ENCODE results near the gene ANXA1. TPM values are rescaled to one million over a fixed set of nuclear protein-coding genes. Genes with fewer than 3 reads are reported as not detected.
A peak's percentile ranks its signal among the peaks of the same experiment; 100 is the strongest.

The ANXA1 gene
- total and polyA plus RNA-seq, 4 donors = 55.9 to 225 (median 129) TPM

DNA sequence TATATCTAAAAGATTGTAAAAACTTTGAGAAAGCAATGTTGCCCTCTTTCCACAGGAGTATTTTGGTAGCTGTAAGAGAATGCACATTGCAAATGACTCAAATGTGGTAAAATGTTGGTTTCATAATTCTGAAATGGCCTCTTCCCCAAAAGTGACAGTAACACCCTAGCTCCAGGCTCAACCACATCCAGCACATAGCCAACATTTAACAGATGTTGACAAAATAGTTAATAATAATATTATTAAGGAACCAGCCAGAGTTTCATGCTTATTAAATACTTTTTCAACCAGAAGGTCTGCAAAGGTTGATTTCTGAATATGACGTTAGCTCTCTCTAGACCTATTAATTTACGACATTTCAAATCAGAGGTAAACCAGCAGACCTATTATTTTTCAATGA, 1.3 kb downstream of the ANXA1 start:
- H3K4me1 ChIP-seq (ENCODE audit: control insufficient read depth, insufficient read depth, low read length) = no peaks in the 10 kb centered on the region

DNA sequence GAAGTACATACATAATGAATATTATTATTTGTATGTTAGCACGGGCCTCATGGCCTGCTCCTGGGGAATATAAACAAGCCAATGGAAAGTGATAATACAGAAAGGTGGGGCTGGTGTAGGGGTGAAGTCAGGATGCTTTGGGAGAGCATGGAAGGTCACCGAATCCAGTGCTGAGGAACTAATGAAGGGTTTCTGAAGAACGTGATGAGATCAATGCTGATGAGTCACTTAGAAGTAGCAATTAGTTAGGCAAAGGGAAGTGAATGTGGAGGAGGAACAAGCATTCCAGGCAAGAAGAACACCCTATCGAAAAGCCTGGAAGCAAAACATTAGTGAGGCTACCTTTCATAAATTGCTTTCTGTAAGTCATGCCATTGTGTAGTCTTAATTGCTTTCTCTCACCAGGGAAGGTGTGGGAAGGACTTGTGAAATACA, 2.1 kb downstream of the ANXA1 start:
- H3K27ac ChIP-seq (ENCODE audit: low read depth, low read length) = no peak overlapping the region
- H3K9me3 ChIP-seq (ENCODE audit: control insufficient read depth, insufficient read depth, low read length) = no peaks in the 10 kb centered on the region
- no peak overlapping the region for H3K4me3 ChIP-seq (ENCODE audit: low read depth, low read length)
- H3K4me1 ChIP-seq (ENCODE audit: control insufficient read depth, insufficient read depth, low read length) = no peaks in the 10 kb centered on the region
- H3K36me3 ChIP-seq (ENCODE audit: control insufficient read depth, insufficient read depth, low read length) = no peaks in the 10 kb centered on the region
- DNase-seq (ENCODE audit: low read depth in 4 of 6, low spot score in 6 of 6) = no peak
- 71% methylated on average over 3 of the region's 4 CpGs for WGBS (ENCODE audit: insufficient coverage)
- H3K27me3 ChIP-seq (ENCODE audit: control insufficient read depth, insufficient read depth, low read length) = no peaks in the 10 kb centered on the region

More for the DNA sequence above, 1.3 kb downstream of the ANXA1 start:
- DNase-seq (ENCODE audit: low read depth in 4 of 6, low spot score in 6 of 6) = no peak
- peak overlapping the region; percentile 46 for H3K4me3 ChIP-seq (ENCODE audit: low read depth, low read length)
- no CpG with 5 or more reads among the region's 2 CpGs for WGBS (ENCODE audit: insufficient coverage)
- no peaks in the 10 kb centered on the region for H3K36me3 ChIP-seq (ENCODE audit: control insufficient read depth, insufficient read depth, low read length)
- no peaks in the 10 kb centered on the region for H3K27me3 ChIP-seq (ENCODE audit: control insufficient read depth, insufficient read depth, low read length)
- H3K9me3 ChIP-seq (ENCODE audit: control insufficient read depth, insufficient read depth, low read length) = no peaks in the 10 kb centered on the region
- H3K27ac ChIP-seq (ENCODE audit: low read depth, low read length) = peak overlapping the region; percentile 65

DNA sequence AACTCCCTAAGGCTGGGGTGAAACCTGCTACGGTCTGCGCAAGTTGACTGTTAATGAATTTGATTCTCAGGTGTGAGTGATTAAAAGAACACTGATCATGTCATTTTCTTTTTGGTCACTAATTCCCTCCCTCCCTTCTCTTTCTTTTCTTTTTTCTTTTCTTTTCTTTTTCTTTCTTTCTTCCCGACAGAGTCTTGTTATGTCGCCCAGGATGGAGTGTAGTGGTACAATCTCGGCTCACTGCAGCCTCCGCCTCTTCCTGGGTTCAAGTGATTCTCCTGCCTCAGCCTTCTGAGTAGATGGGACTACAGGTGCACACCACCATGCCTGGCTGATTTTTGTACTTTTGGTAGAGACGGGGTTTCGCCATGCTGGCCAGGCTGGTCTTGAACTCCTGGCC, 2.6 kb downstream of the ANXA1 start:
- Histone ChIP-seq H3K27me3 (ENCODE audit: control insufficient read depth, insufficient read depth, low read length) (no peaks in the 10 kb centered on the region), H3K4me1 (ENCODE audit: control insufficient read depth, insufficient read depth, low read length) (no peaks in the 10 kb centered on the region), H3K36me3 (ENCODE audit: control insufficient read depth, insufficient read depth, low read length) (no peaks in the 10 kb centered on the region), H3K9me3 (ENCODE audit: control insufficient read depth, insufficient read depth, low read length) (no peaks in the 10 kb centered on the region), H3K4me3 (ENCODE audit: low read depth, low read length) (no peak overlapping the region), H3K27ac (ENCODE audit: low read depth, low read length) (no peak overlapping the region)
- WGBS (ENCODE audit: insufficient coverage) = 100% methylated on average over 5 of the region's 8 CpGs
- no peak for DNase-seq (ENCODE audit: low read depth in 4 of 6, low spot score in 6 of 6)

DNA sequence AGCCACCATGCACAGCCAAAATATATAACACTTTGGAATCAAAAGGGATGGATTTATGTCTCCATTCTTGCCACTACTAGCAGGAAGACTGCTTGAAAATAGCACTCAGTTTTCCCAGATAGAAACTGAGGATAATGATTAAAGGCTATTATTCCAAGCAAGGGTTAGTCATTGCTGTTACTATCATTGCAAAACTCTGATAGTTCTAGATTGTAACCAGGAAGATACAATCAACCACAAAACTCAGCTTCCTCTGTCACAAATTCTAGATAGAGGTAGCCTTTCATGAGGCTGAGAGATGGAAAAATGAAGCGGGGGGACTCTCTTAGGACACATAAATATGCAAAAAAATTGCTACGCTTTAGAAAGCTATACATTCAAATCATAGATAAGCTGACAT, 3.1 kb downstream of the ANXA1 start:
- no peak overlapping the region for H3K4me3 ChIP-seq (ENCODE audit: low read depth, low read length)
- no peaks in the 10 kb centered on the region for H3K36me3 ChIP-seq (ENCODE audit: control insufficient read depth, insufficient read depth, low read length)
- no peaks in the 10 kb centered on the region for H3K9me3 ChIP-seq (ENCODE audit: control insufficient read depth, insufficient read depth, low read length)
- WGBS (ENCODE audit: insufficient coverage) = no CpG with 5 or more reads among the region's 2 CpGs
- DNase-seq (ENCODE audit: low read depth in 4 of 6, low spot score in 6 of 6) = no peak
- H3K27ac ChIP-seq (ENCODE audit: low read depth, low read length) = no peak overlapping the region
- no peaks in the 10 kb centered on the region for H3K27me3 ChIP-seq (ENCODE audit: control insufficient read depth, insufficient read depth, low read length)
- no peaks in the 10 kb centered on the region for H3K4me1 ChIP-seq (ENCODE audit: control insufficient read depth, insufficient read depth, low read length)

DNA sequence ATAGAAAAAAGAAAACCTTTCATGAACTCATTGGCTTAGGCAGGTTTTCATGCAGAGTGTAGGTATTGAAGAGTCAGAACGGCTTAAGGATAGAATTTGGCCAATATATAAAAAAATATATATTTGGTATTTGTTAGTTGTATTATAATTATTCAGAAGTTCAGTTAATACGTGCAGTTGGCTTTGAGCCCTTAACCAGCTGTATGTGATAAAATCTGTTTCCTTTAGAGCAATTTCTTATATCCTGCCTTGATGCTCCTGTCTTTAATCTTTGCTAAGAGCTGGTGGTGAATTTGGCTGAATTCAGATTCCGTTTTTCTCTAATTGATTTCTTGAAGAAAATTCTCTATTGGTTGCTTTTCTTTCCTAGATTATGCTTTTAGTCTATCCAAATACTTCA, 3.7 kb downstream of the ANXA1 start:
- Histone ChIP-seq H3K27ac (ENCODE audit: low read depth, low read length) (no peak overlapping the region), H3K27me3 (ENCODE audit: control insufficient read depth, insufficient read depth, low read length) (no peaks in the 10 kb centered on the region), H3K4me1 (ENCODE audit: control insufficient read depth, insufficient read depth, low read length) (no peaks in the 10 kb centered on the region), H3K4me3 (ENCODE audit: low read depth, low read length) (no peak overlapping the region), H3K36me3 (ENCODE audit: control insufficient read depth, insufficient read depth, low read length) (no peaks in the 10 kb centered on the region), H3K9me3 (ENCODE audit: control insufficient read depth, insufficient read depth, low read length) (no peaks in the 10 kb centered on the region)
- DNase-seq (ENCODE audit: low read depth in 4 of 6, low spot score in 6 of 6) = no peak
- no CpG with 5 or more reads among the region's 3 CpGs for WGBS (ENCODE audit: insufficient coverage)

DNA sequence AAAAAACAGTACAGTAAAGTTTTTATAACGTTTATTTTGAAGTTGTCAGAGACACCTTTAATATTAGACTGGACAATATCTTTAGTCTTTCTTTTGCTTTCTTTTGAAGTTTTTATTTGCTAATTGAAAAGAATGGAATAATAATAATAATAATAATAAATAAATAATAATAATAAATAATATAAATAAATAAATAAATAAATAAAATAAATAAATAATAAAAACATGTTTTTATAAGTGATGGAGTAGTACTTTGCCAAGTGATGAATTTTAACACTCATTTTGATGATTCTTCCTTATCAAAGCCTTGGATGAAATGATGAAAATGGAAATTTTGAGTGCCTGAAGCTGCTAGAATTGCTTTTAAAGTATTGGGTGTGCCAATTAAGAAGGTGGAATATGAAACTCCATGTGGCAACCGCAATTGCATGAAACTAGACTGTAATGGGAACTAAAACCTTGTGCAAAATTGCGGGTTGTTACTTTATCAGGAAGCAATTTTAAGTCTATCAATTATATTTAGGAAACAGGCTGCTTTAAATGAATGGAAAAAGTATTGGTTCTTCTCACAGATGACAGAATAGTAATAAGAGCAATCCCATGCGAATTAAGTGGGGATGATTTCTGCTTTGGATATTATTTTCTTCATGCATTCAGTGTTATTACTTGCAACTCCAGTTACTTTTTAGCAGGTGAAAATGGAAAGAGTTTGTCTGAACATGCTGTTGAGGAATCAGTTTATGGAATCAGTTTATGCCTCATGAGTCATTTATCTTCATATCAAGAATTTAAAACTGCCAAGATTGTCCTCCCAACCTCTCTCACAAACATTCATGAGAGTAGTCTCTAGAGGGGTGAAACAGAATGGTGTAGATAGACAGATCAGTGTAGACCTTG, 4.6 kb downstream of the ANXA1 start:
- no peaks in the 10 kb centered on the region for H3K36me3 ChIP-seq (ENCODE audit: control insufficient read depth, insufficient read depth, low read length)
- 100% methylated on average over 1 of the region's 4 CpGs for WGBS (ENCODE audit: insufficient coverage)
- H3K9me3 ChIP-seq (ENCODE audit: control insufficient read depth, insufficient read depth, low read length) = no peaks in the 10 kb centered on the region
- H3K27ac ChIP-seq (ENCODE audit: low read depth, low read length) = no peak overlapping the region
- no peak overlapping the region for H3K4me3 ChIP-seq (ENCODE audit: low read depth, low read length)
- H3K4me1 ChIP-seq (ENCODE audit: control insufficient read depth, insufficient read depth, low read length) = no peaks in the 10 kb centered on the region
- H3K27me3 ChIP-seq (ENCODE audit: control insufficient read depth, insufficient read depth, low read length) = no peaks in the 10 kb centered on the region
- no peak for DNase-seq (ENCODE audit: low read depth in 4 of 6, low spot score in 6 of 6)

DNA sequence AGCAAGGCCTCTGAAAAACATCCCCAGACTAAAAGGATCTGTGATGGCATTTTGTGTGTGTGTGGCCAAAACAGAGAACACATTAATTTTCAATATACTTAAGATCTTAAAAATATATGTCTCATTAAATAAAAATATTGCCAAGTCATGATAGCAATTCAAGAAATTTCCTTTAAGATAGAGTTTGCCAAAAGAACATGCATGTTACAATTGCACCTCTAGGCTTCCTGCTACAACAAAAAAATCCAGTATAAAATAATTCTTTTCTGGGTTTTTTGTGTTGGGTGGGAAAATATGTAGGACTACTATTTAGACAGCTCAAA, 5.2 kb downstream of the ANXA1 start:
- no peaks in the 10 kb centered on the region for H3K27me3 ChIP-seq (ENCODE audit: control insufficient read depth, insufficient read depth, low read length)
- H3K27ac ChIP-seq (ENCODE audit: low read depth, low read length) = no peak overlapping the region
- no peak overlapping the region for H3K4me3 ChIP-seq (ENCODE audit: low read depth, low read length)
- no peak for DNase-seq (ENCODE audit: low read depth in 4 of 6, low spot score in 6 of 6)
- no peaks in the 10 kb centered on the region for H3K4me1 ChIP-seq (ENCODE audit: control insufficient read depth, insufficient read depth, low read length)
- no peaks in the 10 kb centered on the region for H3K9me3 ChIP-seq (ENCODE audit: control insufficient read depth, insufficient read depth, low read length)
- no peaks in the 10 kb centered on the region for H3K36me3 ChIP-seq (ENCODE audit: control insufficient read depth, insufficient read depth, low read length)

DNA sequence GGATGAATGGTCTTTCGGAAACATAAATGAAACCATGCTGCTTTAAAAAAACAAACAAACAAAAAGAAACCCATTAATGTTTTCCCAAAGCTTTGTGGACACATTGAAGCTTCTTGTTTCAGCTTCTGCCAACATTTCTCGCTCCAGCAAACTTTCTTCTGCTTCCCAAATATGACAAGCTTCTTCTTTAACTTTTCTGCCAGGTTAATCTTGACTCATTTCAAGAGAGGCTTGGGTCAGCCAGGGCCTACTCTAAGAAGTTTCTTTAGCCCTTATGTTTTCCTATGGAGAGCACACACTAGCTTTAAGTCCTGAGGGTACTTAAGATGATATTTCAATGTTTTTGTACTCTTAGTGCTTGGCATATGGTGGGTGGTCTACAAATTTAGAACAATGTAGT, 6.1 kb downstream of the ANXA1 start:
- H3K27me3 ChIP-seq (ENCODE audit: control insufficient read depth, insufficient read depth, low read length) = no peaks in the 10 kb centered on the region
- no peak for DNase-seq (ENCODE audit: low read depth in 4 of 6, low spot score in 6 of 6)
- no CpG with 5 or more reads among the region's 2 CpGs for WGBS (ENCODE audit: insufficient coverage)
- no peaks in the 10 kb centered on the region for H3K4me1 ChIP-seq (ENCODE audit: control insufficient read depth, insufficient read depth, low read length)
- H3K27ac ChIP-seq (ENCODE audit: low read depth, low read length) = peak overlapping the region; percentile 25
- H3K9me3 ChIP-seq (ENCODE audit: control insufficient read depth, insufficient read depth, low read length) = no peaks in the 10 kb centered on the region
- H3K4me3 ChIP-seq (ENCODE audit: low read depth, low read length) = no peak overlapping the region
- H3K36me3 ChIP-seq (ENCODE audit: control insufficient read depth, insufficient read depth, low read length) = no peaks in the 10 kb centered on the region

DNA sequence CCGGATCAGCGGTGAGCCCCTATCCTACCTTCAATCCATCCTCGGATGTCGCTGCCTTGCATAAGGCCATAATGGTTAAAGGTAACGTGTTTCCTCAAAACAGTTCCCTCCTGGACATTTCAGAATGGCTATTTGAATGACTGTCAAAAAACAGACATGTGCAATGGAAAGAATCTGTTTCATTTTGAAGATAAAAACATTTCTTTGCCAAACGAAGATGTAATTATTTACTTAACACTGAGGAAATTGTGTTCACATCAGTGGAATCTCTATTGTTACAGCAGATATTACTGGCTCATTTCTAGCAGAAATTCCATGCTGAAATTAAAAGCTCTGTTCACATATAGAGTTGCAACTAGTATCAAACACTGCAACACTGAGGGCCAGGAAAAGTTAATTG, 7.1 kb downstream of the ANXA1 start:
- Histone ChIP-seq H3K4me3 (ENCODE audit: low read depth, low read length) (no peak overlapping the region), H3K36me3 (ENCODE audit: control insufficient read depth, insufficient read depth, low read length) (no peaks in the 10 kb centered on the region), H3K4me1 (ENCODE audit: control insufficient read depth, insufficient read depth, low read length) (no peaks in the 10 kb centered on the region), H3K27me3 (ENCODE audit: control insufficient read depth, insufficient read depth, low read length) (no peaks in the 10 kb centered on the region), H3K27ac (ENCODE audit: low read depth, low read length) (no peak overlapping the region), H3K9me3 (ENCODE audit: control insufficient read depth, insufficient read depth, low read length) (no peaks in the 10 kb centered on the region)
- no CpG with 5 or more reads among the region's 6 CpGs for WGBS (ENCODE audit: insufficient coverage)
- no peak for DNase-seq (ENCODE audit: low read depth in 4 of 6, low spot score in 6 of 6)

DNA sequence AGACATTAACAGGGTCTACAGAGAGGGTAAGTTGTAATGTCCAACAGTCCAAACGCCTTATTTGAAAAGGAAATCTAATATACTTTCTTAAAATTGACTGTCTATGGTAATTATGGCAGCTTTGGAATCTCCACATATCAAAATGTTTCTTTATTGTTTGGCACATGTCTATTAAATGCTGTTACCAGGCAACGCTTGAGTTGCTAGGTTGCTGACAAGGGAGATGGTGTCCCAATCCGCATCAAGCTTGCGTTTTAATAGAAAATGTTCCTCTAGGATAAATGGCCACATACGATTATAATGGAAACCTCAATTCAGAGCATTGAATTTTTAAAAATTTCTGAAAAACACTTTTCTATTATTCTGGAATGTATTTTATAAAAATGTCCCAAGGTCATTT, 9.2 kb downstream of the ANXA1 start:
- H3K36me3 ChIP-seq (ENCODE audit: control insufficient read depth, insufficient read depth, low read length) = no peaks in the 10 kb centered on the region

More for the DNA sequence above, 9.2 kb downstream of the ANXA1 start:
- no CpG with 5 or more reads among the region's 5 CpGs for WGBS (ENCODE audit: insufficient coverage)
- peak in 1 of 6 donors; percentile 51 for DNase-seq (ENCODE audit: low read depth in 4 of 6, low spot score in 6 of 6)
- Histone ChIP-seq H3K4me3 (ENCODE audit: low read depth, low read length) (no peak overlapping the region), H3K27me3 (ENCODE audit: control insufficient read depth, insufficient read depth, low read length) (no peaks in the 10 kb centered on the region), H3K9me3 (ENCODE audit: control insufficient read depth, insufficient read depth, low read length) (no peaks in the 10 kb centered on the region), H3K27ac (ENCODE audit: low read depth, low read length) (no peak overlapping the region), H3K4me1 (ENCODE audit: control insufficient read depth, insufficient read depth, low read length) (no peaks in the 10 kb centered on the region)
